ENCODE data around the gene RPS6KA1.
"Not testable (repeated sequence)": the region's sequence is repeated elsewhere in the genome, so short reads cannot be mapped to it uniquely, and the experiment has no call there.

The RPS6KA1 gene

DNA sequence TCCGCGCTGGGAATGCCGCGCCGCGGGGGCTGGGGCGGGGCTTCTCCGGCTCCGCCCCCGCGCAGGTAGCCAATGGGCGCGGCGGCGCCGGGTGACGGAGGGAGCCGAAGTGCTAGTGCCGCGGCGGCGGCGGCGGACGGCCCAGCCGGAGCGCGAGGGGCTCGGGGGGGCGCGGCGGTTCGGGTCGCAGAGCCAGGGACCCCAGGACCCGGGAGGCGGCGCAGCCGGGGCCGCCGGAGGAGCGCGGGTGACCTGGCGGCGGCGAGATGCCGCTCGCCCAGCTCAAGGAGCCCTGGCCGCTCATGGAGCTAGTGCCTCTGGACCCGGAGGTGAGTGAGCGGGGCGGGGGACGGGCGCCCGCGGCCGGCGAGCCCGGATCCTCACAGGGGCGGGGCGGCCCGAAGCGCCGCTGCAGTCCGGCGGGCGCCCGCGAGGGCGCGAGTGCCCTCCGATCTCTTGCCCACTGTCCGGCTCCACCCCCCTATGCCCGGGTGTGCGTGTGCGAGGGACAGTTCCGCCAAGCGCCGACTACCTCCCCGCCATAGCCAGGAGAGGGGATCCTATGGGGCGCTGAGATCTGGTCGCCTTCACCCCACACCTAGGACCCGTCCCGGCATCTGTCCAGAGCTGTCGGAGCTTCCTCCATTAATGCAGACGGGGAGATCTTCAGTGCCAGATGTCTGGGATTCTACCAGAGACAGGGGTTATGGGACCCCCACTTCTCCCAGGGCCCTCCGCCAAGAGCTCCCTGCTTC lies at the start of gene RPS6KA1:
RPS6KA1 (plus strand) TSS at position 107 of the 755 bp plus-strand sequence; CDS start at position 267, 160 bp downstream.
- peak; percentile 70 for DNase-seq

DNA sequence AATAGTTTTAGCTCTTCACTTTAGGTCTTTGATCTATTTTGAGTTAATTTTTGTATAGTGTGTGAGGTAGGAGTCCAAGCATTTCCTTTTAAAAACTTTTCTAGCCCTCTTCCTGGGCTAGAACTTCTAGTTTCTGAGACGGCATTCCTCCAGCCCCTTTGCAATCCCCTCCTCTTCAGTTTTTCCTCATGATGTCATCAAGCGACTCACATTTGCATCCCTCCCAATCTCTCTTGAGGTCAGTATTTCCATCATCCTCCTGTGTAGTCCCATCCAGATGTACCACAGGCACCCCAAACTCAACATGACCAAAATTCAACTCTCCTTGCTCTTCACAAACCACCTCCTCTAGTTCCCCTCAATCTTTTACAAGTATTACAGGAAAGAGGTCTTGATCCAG lies 46.6 kb upstream of the RPS6KA1 start:
- no peak for DNase-seq

DNA sequence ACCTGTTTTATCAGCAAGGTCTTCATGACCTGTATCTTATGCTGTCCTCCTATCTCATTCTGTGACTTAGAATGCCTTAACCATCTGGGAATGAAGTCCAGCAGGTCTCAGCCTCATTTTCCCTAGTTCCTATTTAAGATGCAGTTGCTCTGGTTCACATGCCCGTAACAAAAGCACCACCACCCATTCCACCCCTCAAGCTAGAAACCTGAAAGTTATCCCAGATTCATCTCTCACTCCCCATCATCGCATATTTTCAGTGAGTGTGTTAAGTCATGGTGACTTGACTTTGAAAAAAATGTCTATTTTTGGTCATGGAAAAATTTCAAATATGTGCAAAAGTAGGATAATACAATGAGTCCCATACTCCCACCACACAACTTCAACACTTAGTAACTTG lies 45.6 kb upstream of the RPS6KA1 start:
- DNase-seq, result no peak

DNA sequence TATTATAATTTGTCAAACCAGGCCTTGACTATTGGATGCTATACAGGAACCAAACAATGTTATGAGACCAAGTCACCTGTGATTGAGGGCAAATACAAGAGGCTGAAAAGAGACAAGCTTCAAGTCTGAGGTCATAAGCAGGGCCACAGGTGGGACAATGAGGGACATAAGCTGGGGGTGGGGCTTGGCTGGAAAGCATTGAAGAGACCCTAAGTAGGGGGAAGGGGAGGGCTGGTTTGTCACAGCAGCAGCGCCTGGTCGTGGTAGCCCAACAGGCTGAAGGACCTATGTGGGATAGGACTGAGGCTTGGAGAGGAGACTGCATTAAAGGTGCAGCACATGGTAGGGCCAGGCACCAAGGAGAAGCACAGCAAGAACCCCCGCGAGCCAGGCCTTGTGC lies 39.4 kb upstream of the RPS6KA1 start:
- no peak for DNase-seq

DNA sequence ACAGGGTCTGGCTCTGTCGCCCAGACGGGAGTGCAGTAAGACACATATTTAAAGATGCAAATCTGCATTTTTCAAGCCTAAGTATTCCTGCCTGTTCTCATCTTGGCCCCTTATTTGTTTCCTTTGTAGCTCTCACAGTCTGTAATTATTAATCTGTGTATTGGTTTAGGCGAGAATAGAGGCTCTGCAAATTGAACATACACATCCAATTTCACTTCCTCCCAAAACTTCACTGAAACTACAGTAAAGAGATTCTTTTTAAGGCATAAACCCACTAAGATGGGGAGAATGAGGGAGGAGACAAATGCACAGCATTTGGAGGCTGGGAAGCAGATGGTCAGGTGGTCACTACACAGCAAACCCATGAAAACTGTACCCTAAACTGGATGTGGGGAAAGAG lies 36.3 kb upstream of the RPS6KA1 start:
- DNase-seq, result no peak

DNA sequence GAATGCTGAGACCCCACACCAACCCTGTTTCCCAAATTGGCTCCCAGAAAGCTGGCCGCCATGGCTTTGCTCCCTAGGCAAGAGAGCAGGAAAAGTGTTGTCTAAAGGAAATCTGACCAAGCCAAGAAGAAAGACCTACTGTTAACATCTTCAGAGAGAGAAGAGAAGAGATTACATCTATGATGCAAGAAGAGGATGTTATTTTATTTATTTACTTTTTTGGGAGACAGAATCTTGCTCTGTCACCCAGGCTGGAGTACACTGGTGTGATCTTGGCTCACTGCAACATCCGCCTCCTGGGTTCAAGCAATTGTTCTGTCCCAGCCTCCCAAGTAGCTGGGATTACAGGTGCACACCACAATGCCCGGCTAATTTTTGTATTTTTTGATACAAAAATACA lies 35.6 kb upstream of the RPS6KA1 start:
- no peak for DNase-seq

DNA sequence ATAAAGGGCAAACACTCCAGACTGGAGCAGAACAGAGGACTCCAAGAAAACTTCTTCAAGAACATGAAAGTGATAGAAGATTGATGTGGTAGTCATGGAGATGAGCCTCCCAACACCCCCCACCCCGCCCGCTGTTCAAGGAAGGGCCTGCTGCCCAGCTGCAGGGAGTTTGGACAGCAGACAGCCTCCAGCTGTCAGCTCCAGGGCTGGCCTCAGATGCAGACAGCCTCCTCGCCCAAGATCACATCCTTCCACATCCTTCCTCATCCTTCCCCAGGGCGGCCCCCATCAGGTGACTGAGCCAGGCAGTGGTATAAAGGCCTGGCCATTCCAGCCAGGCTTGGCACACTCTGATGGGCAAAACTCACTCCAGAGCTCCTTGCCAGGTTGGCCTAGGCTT lies 32.7 kb upstream of the RPS6KA1 start:
- no peak for DNase-seq

DNA sequence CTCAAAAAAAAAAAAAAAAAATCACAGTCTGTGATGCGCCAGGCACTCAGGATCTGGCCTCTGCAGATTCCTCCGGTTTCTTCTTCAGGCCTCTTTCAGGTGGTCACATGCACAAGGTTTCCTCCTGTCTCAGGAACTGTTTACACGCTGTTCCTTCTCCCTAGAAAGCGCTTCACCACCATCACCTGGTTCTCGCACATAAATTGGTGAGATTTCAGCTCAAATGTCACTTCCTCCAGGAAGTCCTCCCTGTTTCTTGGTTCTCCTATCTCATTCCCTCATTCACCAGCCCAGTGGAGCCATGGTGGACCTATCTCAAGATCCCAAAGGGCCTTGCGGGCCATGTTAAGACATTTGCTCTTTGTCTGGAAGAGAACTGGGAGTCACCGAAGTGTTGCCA lies 30.7 kb upstream of the RPS6KA1 start:
- no peak for DNase-seq

DNA sequence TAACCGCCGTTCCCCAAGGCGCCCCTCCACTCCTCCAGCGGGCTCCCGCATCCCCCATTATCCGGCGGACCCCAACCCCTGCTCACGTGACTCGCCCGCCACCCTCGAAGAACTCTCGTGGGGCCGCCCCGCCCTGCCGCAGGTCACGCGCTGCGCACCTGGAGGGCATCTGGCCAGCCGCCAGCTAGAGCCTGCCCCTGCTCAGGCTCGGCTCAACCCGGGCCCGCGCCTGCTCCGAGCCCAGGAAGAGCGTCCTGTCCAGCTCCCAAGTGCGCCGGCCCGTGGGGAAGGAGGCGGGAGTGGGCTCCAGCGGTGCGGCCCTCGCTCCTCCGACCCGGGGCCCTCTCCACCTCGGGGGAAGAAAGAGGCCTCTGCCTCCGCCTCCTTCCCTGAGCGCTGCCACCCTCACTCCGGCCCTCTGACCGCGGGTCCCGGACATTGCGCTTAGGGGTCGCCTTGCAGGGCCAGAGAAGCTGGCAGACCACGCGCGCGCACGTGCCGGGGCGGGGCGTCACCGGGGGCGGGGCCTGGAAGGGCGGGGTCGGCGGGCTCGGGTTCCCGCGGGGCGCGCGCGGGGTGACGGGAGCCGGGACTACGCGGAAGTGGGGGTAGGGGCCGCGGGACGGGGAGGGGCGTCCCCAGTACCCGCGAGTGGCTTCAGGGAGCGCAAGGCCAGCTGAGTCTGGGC lies 28.9 kb upstream of the RPS6KA1 start:
- DNase-seq, result peak; percentile 95

DNA sequence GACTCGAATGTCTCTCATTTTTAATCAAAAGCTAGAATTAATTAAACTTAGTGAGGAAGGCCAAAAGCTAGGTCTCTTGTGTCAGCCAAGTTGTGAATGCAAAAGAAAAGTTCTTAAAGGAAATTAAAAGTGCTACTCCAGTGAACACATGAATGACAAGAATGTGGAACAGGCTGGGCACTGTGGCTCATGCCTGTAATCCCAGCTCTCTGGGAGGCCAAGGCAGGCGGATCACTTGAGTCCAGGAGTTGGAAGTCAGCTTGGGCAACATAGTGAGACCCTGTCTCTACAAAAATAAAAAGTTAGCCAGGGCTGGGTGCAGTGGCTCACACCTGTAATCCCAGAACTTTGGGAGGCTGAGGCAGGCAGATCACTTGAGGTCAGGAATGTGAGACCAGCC lies 18.9 kb upstream of the RPS6KA1 start:
- DNase-seq, result not testable (repeated sequence)

DNA sequence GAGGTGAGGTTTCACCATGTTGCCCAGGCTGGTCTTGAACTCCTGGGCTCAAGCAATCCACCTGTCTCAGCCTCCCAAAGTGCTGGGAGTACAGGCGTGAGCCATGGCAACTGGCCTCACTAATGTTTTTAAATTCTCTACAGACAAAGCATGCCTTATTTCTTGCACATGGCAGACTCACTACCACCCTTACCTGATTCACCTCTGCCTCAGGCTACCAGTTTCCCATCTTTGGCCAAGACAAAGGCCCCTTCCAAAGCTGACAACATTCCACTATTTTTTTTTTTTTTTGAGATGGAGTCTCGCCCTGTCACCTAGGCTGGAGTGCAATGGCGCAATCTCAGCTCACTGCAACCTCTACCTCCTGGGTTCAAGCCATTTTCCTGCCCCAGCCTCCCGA lies 13.7 kb upstream of the RPS6KA1 start:
- not testable (repeated sequence) for DNase-seq

DNA sequence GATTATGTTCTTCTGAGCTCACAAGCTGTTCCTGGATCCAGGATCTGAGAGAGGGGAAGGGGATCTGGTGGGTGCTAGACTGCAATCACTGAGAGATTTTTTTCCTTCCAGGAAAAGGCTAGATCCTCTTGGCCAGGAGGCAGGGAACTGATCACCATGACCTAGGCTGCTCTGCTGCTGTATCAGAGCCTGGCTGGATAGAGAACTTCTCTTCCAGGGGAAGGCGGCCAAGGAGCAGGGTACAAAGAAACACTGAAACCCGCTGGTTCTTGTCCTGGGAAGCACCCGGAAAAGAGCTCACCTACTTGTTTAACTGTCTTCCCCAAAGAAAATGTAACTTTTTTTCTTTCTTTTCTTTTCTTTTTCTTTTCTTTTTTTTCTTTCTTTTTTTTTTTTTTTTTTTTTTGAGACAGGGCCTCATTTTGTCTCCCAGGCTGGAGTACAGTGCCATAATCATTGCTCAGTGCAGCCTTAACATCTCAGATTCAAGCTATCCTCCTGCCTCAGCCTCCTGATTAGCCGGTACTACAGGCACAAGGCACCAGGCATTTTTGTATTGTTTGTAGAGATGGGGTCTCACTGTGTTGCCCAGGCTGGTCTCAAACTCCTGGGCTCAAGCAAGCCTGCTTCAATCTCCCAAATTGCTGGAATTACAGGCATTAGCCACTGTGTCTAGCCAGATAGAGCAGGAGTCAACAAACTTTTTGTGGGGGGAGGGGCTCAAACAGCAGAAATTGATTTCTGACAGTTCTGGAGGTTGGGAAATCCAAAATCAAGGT lies 12.4 kb upstream of the RPS6KA1 start:
- no peak for DNase-seq

DNA sequence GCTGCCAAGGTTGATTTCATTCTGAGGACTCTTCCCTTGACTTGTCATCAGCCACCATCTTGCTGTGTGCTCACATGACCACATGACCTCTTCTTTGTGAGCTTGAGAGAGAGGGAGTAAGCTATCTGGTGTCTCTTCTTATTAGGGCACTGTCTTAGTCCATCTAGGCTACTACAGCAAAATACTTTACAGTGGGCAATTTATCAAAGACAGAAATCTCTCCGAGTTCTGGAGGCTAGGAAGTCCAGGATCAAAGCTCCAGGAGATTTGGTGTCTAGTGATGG lies 11.9 kb upstream of the RPS6KA1 start:
- no peak for DNase-seq

DNA sequence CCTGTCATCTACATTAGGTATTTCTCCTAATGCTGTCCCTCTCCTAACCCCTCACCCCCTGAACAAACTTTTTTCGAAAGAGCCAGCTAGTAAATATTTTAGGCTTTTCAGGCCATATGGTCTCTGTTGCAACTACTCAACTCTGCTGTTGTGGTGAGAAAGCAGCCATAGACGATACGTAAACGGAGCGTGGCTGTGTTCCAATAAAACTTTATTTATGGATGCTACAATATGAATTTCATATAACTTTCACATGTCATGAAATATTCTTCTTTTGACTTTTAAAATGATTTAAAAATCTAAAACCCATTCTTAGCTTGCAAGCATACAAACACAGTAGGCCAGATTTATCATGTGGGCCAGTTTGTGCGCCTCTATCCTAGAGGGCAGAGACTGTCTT lies 11.2 kb upstream of the RPS6KA1 start:
- no peak for DNase-seq

DNA sequence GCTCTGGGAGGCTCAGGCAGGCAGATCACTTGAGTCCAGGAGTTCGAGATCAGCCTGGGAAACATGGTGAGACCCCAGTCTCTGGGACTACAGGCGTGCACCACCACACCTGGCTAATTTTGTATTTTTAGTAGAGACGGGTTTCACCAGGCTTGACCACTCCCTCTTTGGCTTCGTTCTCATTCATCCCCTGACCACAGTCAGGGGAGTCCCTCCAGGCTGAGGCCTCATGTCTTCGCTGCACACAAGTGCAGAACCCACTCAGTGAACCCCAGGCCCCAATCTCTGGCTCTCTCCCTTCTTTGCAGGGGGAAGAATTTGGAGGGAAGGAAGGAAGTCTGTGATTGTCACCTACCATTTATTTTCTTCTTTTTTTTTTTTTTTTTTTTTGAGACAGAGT lies 9.2 kb upstream of the RPS6KA1 start:
- no peak for DNase-seq

DNA sequence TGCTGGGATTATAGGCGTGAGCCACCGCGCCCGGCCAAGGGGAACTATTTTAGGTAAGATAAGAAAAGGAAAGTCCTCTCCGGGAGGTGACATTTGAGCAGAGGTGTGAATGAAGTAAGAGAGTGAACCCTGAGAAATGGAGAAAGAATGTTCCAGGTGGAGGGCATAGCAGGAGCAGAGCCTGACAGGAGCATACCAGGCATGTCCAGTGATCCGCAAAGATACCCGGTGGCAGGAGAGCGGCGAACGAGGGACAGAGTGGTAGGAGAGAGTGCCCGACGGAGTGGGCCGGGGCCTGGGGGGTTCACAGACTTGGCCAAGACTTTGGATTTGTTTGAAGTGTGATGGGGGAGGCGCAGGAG lies 7.9 kb upstream of the RPS6KA1 start:
- DNase-seq, result no peak

DNA sequence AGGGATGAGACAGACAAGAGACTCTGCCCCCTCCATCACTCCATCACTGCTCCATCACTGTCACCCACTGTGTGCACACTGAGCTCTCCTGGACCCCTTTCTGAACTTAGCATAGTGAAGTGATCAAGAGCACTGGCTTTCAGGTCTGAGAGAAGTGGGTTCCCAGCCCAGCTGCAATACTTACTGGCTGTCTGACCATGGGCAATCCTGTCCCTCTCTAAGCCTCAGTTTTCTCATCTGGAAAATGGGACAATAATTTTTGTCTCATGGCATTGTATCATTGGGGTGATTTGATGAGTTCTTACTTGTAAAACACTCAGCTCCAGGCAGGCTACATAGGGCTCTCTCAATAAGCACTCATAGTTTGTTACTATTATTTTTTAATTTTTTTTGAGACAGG lies 7.5 kb upstream of the RPS6KA1 start:
- DNase-seq, result no peak

DNA sequence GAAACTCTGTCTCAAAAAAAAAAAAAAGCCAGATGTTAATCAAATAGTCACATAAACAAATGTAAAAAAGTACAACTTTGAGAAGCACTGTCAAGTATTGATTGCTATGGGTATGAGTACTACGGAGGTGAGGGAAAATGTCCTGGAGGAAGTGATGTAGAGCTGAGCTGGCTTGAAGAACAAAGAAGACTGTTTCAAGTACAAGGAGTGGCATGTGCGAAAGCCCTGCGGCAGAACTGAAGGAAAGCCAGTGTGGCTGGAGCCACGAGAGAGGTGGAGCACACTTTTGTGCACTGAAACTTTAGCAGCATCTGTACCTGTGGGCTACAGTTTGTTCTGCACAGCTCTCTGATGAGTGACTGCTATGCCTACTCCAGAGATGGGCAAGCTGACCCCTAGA lies 5.4 kb upstream of the RPS6KA1 start:
- no peak for DNase-seq

DNA sequence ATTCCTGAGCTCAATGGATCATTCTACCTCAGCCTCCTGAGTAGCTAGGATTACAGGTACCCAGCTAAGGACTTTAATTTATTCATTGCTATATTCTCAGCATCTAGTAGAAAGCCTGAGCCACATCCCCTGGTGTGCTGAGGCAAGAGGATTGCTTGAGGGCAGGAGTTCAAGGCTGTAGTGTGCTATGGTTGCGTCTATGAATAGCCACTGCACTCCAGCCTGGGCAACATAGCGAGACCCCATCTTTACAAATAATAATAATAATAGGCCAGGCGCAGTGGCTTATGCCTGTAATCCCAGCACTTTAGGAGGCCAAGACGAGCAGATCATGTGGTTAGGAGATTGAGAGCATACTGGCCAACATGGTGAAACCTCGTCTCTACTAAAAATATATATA lies 3.3 kb upstream of the RPS6KA1 start:
- DNase-seq, result no peak

DNA sequence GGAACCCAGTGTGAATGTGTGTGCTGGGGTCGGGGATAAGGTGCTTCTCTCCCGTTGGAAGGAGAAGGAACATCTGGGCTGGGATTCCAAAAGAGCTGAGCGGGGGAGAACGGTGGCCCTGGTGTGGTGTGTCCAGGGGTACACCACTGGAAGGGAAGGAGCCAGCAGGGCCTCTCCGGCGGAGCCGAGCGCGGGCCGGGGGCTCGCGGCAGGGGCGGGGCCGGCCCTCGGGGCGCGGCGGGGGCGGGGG lies 231 bp upstream of the RPS6KA1 start:
- no peak for DNase-seq

DNA sequence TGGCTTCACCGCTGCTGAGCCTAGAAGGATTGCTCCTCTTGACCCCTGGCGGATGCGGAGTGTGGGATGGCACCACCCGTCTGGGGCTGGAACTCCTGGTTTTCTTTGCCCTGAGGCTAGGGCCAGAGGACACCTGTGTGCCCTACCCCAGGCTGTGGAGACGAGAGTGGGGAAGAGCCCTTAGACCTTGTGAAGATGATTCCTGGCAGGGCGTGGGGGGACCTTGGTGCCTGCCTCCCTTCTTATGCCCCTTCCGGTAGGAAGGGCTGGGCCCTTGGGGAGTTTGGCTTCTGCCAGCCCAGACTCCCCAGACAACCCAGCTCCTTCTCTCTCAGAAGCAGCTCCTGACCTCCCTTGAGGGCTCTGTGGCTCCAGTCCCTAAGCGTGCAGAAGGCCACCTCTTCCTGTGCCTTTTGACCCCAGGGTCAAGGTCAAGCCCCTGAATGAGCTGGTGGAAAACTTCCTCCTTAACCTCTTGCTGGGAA lies 891 bp downstream of the RPS6KA1 start:
- DNase-seq, result no peak

DNA sequence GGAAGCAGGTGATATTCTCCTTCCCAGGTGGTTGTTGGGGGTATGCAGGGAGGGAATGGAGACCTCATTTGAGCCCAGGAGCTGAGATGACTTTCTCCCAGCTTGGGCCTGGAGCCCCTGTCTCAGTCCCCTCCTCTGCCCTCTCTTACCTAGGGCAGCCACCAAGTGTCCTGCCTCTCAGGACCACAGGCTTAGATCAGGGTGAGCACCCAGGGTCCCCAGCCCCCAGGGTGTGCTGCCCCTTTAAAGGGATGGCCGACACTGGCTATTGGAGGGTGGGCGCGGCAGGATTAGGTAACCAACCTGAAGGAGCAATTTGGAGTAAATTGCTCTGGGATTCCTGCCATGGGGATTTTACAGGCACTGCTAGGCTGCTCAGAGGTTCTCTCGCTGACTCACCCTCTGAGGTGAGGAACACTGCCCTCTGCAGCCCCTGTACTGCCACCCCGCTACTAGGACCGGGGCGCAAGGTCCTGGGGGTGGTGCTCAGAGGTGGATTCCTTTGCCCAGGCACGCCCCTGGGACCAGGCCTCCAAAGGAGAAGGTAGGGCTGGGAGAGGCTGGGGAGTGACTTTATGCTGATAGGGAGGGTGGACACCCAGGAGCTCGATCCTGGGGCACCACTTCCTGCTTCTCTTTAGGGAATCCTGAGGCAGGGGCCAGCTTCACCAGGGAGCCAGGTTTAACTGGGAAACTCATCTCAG lies 1.5 kb downstream of the RPS6KA1 start:
- peak; percentile 29 for DNase-seq

DNA sequence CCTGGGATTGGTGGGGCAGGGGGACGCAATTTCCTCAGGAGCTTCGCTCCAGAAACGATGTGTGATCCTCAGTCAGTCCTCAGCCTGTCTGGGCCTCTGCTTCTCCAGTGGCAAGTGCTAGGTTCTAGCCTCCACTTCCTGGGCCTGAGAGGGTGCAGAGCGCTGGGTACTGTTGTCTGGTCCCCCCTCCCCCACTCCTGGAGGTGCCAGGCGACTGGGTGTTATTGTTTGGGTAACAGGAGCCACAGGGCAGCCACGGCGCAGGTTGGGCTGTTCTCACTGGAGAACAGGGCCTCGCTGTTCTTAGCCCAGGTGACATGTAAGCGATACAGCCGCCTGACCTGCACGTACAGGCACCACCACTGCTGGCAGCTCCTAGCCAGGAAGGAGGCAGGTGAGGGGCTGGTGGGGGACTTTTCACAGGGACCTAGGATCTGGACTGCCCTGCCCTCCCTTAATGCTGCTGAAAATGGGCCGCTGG lies 2.1 kb downstream of the RPS6KA1 start:
- no peak for DNase-seq
